WI38 (cell line): ENCODE results near the gene SMYD1.

Source experiments
- H3K4me3 ChIP-seq: 2 replicates; pipeline ENCODE4 v1.5.1; 2011; ENCODE audit warnings: low read depth, mild to moderate bottlenecking, control low read depth, low read length
- TF ChIP-seq, protein P1 (sequence below): IDR thresholded peaks from 2 replicates; pipeline ENCODE4 v1.5.1; 2012; ENCODE audit warnings: low read depth, mild to moderate bottlenecking, control low read depth, low read length

Gene SMYD1

GRCh38 chr2:88049622-88050021 lies 18.0 kb upstream of the SMYD1 start:
- H3K4me3 ChIP-seq, result no peak overlapping the region
- TF ChIP-seq, protein P1, sequence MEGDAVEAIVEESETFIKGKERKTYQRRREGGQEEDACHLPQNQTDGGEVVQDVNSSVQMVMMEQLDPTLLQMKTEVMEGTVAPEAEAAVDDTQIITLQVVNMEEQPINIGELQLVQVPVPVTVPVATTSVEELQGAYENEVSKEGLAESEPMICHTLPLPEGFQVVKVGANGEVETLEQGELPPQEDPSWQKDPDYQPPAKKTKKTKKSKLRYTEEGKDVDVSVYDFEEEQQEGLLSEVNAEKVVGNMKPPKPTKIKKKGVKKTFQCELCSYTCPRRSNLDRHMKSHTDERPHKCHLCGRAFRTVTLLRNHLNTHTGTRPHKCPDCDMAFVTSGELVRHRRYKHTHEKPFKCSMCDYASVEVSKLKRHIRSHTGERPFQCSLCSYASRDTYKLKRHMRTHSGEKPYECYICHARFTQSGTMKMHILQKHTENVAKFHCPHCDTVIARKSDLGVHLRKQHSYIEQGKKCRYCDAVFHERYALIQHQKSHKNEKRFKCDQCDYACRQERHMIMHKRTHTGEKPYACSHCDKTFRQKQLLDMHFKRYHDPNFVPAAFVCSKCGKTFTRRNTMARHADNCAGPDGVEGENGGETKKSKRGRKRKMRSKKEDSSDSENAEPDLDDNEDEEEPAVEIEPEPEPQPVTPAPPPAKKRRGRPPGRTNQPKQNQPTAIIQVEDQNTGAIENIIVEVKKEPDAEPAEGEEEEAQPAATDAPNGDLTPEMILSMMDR, result no peak

- TF ChIP-seq, protein P1, result no peak
- no peak overlapping the region for H3K4me3 ChIP-seq
Measured at GRCh38 chr2:88051792-88052191, 15.8 kb upstream of the SMYD1 start.

- H3K4me3 ChIP-seq, result no peak overlapping the region
- TF ChIP-seq, protein P1, result no peak
Measured at GRCh38 chr2:88053296-88053695, 14.3 kb upstream of the SMYD1 start.

DNA sequence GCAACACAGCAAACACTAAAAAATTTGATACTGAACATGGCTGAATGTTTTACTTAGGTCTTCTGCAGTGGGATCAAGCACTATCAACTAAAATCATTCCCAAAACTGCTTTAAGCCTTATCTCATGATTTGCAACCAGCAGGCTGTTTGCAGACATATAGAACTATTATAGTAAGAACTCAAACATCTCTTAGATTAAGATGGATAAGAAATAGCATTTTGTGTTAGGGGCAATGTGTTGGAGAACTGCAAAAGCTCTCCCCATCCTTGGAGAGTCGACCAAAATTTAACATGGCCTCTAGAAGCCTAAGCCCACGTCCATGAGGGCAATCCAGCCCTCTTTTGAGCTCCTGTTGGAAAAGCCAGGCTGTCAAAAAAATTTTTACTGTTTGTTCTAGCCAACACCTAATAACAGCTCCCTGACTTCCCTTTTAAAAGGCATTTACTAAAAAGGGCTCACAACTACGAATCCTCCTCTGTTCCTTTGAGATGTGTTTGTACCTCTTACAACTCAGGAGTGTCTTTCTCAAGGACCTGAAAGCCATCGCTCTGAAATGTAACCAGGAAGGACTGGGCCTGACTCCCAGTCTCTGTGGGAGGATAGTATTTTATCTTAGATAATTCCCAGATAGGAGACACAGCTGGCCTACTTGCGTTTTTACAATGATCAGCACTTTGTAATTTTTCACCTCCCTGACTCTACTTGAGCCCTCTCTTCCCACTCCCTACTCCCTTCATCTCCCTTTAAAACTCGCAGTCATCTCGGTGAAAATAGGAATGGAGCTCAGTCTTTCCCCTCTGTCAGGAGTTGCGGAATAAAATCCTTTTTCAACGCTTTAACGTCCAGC lies 13.5 kb upstream of the SMYD1 start:
- TF ChIP-seq, protein P1, result no peak
- peak overlapping the region; percentile 91 for H3K4me3 ChIP-seq

- peak overlapping the region; percentile 91 for H3K4me3 ChIP-seq
- TF ChIP-seq, protein P1, result no peak
Measured at GRCh38 chr2:88054782-88055370, 12.7 kb upstream of the SMYD1 start.

DNA sequence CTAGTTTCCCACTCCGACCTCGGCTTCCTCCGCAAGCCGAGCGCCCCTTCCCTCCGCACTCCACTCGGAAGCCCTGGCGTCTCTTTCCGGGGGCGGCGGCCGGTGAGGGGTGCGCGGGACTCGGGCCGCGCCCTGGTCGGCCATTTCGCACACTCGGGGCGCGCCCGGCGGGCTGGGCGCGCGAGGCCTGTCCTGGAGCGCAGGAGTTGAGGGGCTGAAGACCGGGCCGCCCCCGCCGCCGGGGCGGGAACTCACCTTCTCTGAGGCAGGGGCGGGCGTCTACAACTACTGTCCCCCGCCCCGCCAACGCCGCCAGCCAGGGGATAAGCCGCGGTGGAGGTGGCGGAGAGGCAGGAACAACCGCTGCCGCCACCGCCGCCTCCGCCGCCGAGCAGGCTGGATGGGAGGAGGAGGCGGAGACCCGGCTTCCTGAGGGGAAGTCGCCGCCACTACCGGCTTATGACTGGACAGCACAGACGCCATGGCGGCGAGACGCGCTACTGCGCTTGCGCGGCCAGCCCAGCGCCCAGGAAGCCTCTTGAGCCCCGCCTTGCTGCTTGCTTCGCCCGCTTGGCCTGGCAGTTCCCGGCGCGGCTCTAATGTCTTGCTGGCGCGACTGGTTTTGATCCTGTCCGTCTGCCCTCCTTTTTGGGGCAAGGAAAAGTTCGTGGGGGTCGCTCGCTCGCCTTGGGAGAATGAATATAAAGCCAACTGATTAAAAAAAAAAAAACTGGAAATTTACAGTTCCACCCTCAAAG lies 12.1 kb upstream of the SMYD1 start, which contains the start of gene KRCC1:
Gene KRCC1, minus strand, starts transcription at position 413 of the 758 bp plus-strand sequence. CDS start 27,220 bp downstream, outside the sequence.
- H3K4me3 ChIP-seq, result peak within 1 kb of the TSS; percentile 91
- TF ChIP-seq, protein P1, result no peak

- no peak overlapping the region for H3K4me3 ChIP-seq
- TF ChIP-seq, protein P1, result no peak
Measured at GRCh38 chr2:88057437-88057844, 10.2 kb upstream of the SMYD1 start.
